Measurements from ENCODE around the gene HMCN2. TPM values are rescaled to one million over a fixed set of nuclear protein-coding genes. Genes with fewer than 3 reads are reported as not detected.

Gene HMCN2
- total and polyA plus RNA-seq, 9 donors = 0.12 to 4.2 (median 0.98) TPM

- no peaks in the 10 kb centered on the region for H3K9me3 ChIP-seq
- no peak overlapping the region for H3K27ac ChIP-seq
- intact Hi-C loops (cut with DNase I) = loop anchor here in 2 of 4 donors (5.0 to 10.0 kb wide), 2 partner anchors 397 to 400 kb away; no protein-coding TSS in a partner anchor
- DNase-seq = no peak
- WGBS, 3 donors = 29 to 52% (median 40%) methylated on average over 13 of the region's 13 CpGs
- no peaks in the 10 kb centered on the region for H3K27me3 ChIP-seq
- TF ChIP-seq POLR2A (IDR thresholded peaks at IDR 0.05) (no peak), EP300 (IDR thresholded peaks at IDR 0.05) (no peak), CTCF (IDR thresholded peaks at IDR 0.05) (no peak)
- no peaks in the 10 kb centered on the region for H3K36me3 ChIP-seq
- no peaks in the 10 kb centered on the region for H3K4me1 ChIP-seq (ENCODE audit: insufficient read depth)
- no peak overlapping the region for H3K4me3 ChIP-seq
Measured at GRCh38 chr9:130467316-130467715, 201.8 kb downstream of the HMCN2 start.

- Histone ChIP-seq H3K4me1 (ENCODE audit: insufficient read depth) (no peaks in the 10 kb centered on the region), H3K27me3 (no peaks in the 10 kb centered on the region), H3K9me3 (no peaks in the 10 kb centered on the region), H3K27ac (no peak overlapping the region), H3K4me3 (no peak overlapping the region), H3K36me3 (no peaks in the 10 kb centered on the region)
- TF ChIP-seq POLR2A (IDR thresholded peaks at IDR 0.05) (no peak), EP300 (IDR thresholded peaks at IDR 0.05) (no peak), CTCF (IDR thresholded peaks at IDR 0.05) (no peak)
- no peak for DNase-seq
- 79 to 83% (median 80%) methylated on average over 4 of the region's 4 CpGs for WGBS, 3 donors
- intact Hi-C loops (cut with DNase I) = loop anchor here in 2 of 4 donors (5.0 to 10.0 kb wide), 2 partner anchors 396 to 399 kb away; no protein-coding TSS in a partner anchor
Measured at GRCh38 chr9:130468566-130468965, 203.0 kb downstream of the HMCN2 start.

- Histone ChIP-seq H3K36me3 (no peaks in the 10 kb centered on the region), H3K27me3 (no peaks in the 10 kb centered on the region), H3K9me3 (no peaks in the 10 kb centered on the region), H3K27ac (no peak overlapping the region), H3K4me3 (no peak overlapping the region), H3K4me1 (ENCODE audit: insufficient read depth) (no peaks in the 10 kb centered on the region)
- no peak for TF ChIP-seq POLR2A (IDR thresholded peaks at IDR 0.05)
- no peak for TF ChIP-seq EP300 (IDR thresholded peaks at IDR 0.05)
- no peak for TF ChIP-seq CTCF (IDR thresholded peaks at IDR 0.05)
- no peak for DNase-seq
- intact Hi-C loops (cut with DNase I) = loop anchor here in 1 of 4 donors (5.0 kb wide), 1 partner anchor 207 kb away; no protein-coding TSS in a partner anchor
- WGBS, 3 donors = 88 to 93% (median 92%) methylated on average over 10 of the region's 10 CpGs
Measured at GRCh38 chr9:130470269-130470668, 204.7 kb downstream of the HMCN2 start.

- H3K4me3 ChIP-seq = no peak overlapping the region
- intact Hi-C loops (cut with DNase I) = loop anchor here in 1 of 4 donors (5.0 kb wide), 1 partner anchor 206 kb away; no protein-coding TSS in a partner anchor
- no peak for TF ChIP-seq CTCF (IDR thresholded peaks at IDR 0.05)
- no peak for TF ChIP-seq POLR2A (IDR thresholded peaks at IDR 0.05)
- no peak for TF ChIP-seq EP300 (IDR thresholded peaks at IDR 0.05)
- 90 to 93% (median 91%) methylated on average over 12 of the region's 12 CpGs for WGBS, 3 donors
- no peak for DNase-seq
- no peaks in the 10 kb centered on the region for H3K9me3 ChIP-seq
- H3K36me3 ChIP-seq = no peaks in the 10 kb centered on the region
- H3K4me1 ChIP-seq (ENCODE audit: insufficient read depth) = no peaks in the 10 kb centered on the region
- no peaks in the 10 kb centered on the region for H3K27me3 ChIP-seq
- H3K27ac ChIP-seq = no peak overlapping the region
Measured at GRCh38 chr9:130470950-130471349, 205.4 kb downstream of the HMCN2 start.

All from ovary (tissue), 9 donors.